ENCODE measurements around the gene CCDC85C. TPM values are rescaled to one million over a fixed set of nuclear protein-coding genes. Genes with fewer than 3 reads are reported as not detected.
A peak's percentile ranks its signal among the peaks of the same experiment; 100 is the strongest.

The CCDC85C gene
- total and polyA plus RNA-seq, 2 of the 8 experiments (the other 6 are each of a cell fraction or from before 2014, with no cell fraction given): 16.8 to 35.8 TPM

DNA sequence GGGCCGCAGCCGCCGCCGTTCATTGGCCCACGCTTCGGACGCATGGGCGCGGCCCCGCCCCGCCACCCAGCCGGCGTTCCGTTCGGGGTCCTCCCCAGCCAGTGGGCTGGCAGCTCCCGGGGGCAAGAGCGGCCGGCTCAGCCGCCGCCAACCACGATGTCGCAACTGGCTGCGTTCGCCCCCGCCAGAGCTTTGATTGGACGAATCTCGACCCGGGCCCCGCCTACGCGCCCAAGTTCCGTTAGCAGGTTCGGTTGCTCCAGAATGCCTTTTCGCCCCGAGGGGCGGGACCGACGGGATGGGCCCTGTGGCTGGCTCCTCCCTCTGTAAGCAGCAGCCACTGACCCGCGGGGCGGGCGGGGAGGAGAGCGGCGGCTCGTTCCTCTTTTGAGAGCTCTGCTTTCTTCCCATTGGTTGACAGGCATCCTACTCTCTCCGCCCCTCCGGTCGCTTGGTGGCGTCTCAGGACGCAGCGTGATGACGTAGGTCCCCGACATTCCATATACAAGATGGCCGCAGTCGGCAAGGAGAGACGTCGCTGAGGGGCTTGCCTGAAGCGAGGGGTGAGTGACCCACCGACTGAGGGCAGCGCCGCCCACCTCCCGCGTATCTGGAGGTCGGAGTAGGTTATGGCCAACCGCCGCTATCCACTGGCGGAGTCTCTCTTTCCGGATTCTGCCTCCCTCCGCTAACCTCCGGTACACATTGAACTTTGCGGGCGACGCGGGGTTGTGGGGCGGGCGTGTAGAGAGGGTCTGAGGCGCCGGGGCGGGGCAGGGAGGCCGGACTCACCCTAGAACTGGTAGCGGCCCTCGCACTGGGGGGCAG, 122.9 kb downstream of the CCDC85C start, which contains the start of gene CCNK (continued):
- no peak for TF ChIP-seq EZH2 (IDR thresholded peaks at IDR 0.05; ENCODE audit: low read depth, low read length, severe bottlenecking)
- peak; percentile 37; the same call in 1 of the 2 replicates for TF ChIP-seq SP2 (IDR thresholded peaks at IDR 0.05; ENCODE audit: low read length)
- peak; percentile 90 for TF ChIP-seq TEAD4 (IDR thresholded peaks at IDR 0.05; ENCODE audit: low read depth, low read length)
- TF ChIP-seq SIRT6 (IDR thresholded peaks at IDR 0.05; ENCODE audit: low read length): no peak

All from H1 (cell line).